ENCODE measurements around the gene AP1B1.
"Not testable (repeated sequence)": the region's sequence is repeated elsewhere in the genome, so short reads cannot be mapped to it uniquely, and the experiment has no call there.

The AP1B1 gene

GRCh38 chr22:29386708-29387107 lies 1.7 kb downstream of the AP1B1 start:
- no peak for DNase-seq (ENCODE audit: low read depth in 2 of 2)

- DNase-seq (ENCODE audit: low read depth in 2 of 2) = no peak
Measured at GRCh38 chr22:29385748-29386147, 2.6 kb downstream of the AP1B1 start.

GRCh38 chr22:29385151-29385704 lies 3.1 kb downstream of the AP1B1 start:
- no peak for DNase-seq (ENCODE audit: low read depth in 2 of 2)

GRCh38 chr22:29383740-29384139 lies 4.6 kb downstream of the AP1B1 start:
- no peak for DNase-seq (ENCODE audit: low read depth in 2 of 2)

- no peak for DNase-seq (ENCODE audit: low read depth in 2 of 2)
Measured at GRCh38 chr22:29382580-29383302, 5.6 kb downstream of the AP1B1 start.

- no peak for DNase-seq (ENCODE audit: low read depth in 2 of 2)
Measured at GRCh38 chr22:29380856-29381255, 7.5 kb downstream of the AP1B1 start.

- DNase-seq (ENCODE audit: low read depth in 2 of 2) = no peak
Measured at GRCh38 chr22:29380032-29380781, 8.2 kb downstream of the AP1B1 start.

- no peak for DNase-seq (ENCODE audit: low read depth in 2 of 2)
Measured at GRCh38 chr22:29379258-29379657, 9.1 kb downstream of the AP1B1 start.

GRCh38 chr22:29377979-29378378 lies 10.4 kb downstream of the AP1B1 start:
- no peak for DNase-seq (ENCODE audit: low read depth in 2 of 2)

GRCh38 chr22:29376705-29377104 lies 11.7 kb downstream of the AP1B1 start:
- not testable (repeated sequence) for DNase-seq (ENCODE audit: low read depth in 2 of 2)

GRCh38 chr22:29375398-29376076 lies 12.8 kb downstream of the AP1B1 start:
- DNase-seq (ENCODE audit: low read depth in 2 of 2) = no peak

- not testable (repeated sequence) for DNase-seq (ENCODE audit: low read depth in 2 of 2)
Measured at GRCh38 chr22:29374806-29375205, 13.6 kb downstream of the AP1B1 start.

- no peak for DNase-seq (ENCODE audit: low read depth in 2 of 2)
Measured at GRCh38 chr22:29374401-29374800, 14.0 kb downstream of the AP1B1 start.

- no peak for DNase-seq (ENCODE audit: low read depth in 2 of 2)
Measured at GRCh38 chr22:29370537-29370936, 17.8 kb downstream of the AP1B1 start.

- DNase-seq (ENCODE audit: low read depth in 2 of 2) = no peak
Measured at GRCh38 chr22:29369460-29369859, 18.9 kb downstream of the AP1B1 start.

- no peak for DNase-seq (ENCODE audit: low read depth in 2 of 2)
Measured at GRCh38 chr22:29359469-29359868, 28.9 kb downstream of the AP1B1 start.

- not testable (repeated sequence) for DNase-seq (ENCODE audit: low read depth in 2 of 2)
Measured at GRCh38 chr22:29357193-29357890, 31.0 kb downstream of the AP1B1 start.

GRCh38 chr22:29353860-29354259 lies 34.5 kb downstream of the AP1B1 start:
- DNase-seq (ENCODE audit: low read depth in 2 of 2) = no peak

GRCh38 chr22:29353286-29353685 lies 35.1 kb downstream of the AP1B1 start:
- no peak for DNase-seq (ENCODE audit: low read depth in 2 of 2)

- no peak for DNase-seq (ENCODE audit: low read depth in 2 of 2)
Measured at GRCh38 chr22:29352778-29353177, 35.6 kb downstream of the AP1B1 start.

- no peak for DNase-seq (ENCODE audit: low read depth in 2 of 2)
Measured at GRCh38 chr22:29351891-29352290, 36.5 kb downstream of the AP1B1 start.

GRCh38 chr22:29351042-29351441 lies 37.3 kb downstream of the AP1B1 start:
- no peak for DNase-seq (ENCODE audit: low read depth in 2 of 2)

Measured in activated CD8-positive, alpha-beta memory T cell treated with anti-CD3 and anti-CD28 coated beads for 4 hours (primary cell).